ENCODE measurements around the gene SLC25A44. TPM values are rescaled to one million over a fixed set of nuclear protein-coding genes. Genes with fewer than 3 reads are reported as not detected.

The SLC25A44 gene
- total and polyA plus RNA-seq, 2 of the 8 experiments (the other 6 are each of a cell fraction or from before 2014, with no cell fraction given): 23.4 to 32.1 TPM

- no peak overlapping the region for H4K8ac ChIP-seq (ENCODE audit: extremely low read depth, insufficient read depth, low read length)
- no peak overlapping the region for H3K56ac ChIP-seq (replicated peaks; ENCODE audit: insufficient read length, low read depth, low read length)
- no peak overlapping the region for H2AFZ ChIP-seq (ENCODE audit: low read length)
- no peak overlapping the region for H2BK12ac ChIP-seq (ENCODE audit: low read depth, low read length)
- no peak for TF ChIP-seq TAF7 (optimal IDR thresholded peaks at IDR 0.05; ENCODE audit: borderline replicate concordance, low read depth, low read length)
- TF ChIP-seq JUN (IDR thresholded peaks at IDR 0.05; ENCODE audit: low read depth, low read length): no peak
- no peaks in the 10 kb centered on the region for H3K27me3 ChIP-seq (replicated peaks in 1 of 4; ENCODE audit: control insufficient read depth in 3 of 4, extremely low read depth in 1 of 4, insufficient read depth in 3 of 4, low read length in 3 of 4)
- H3K9ac ChIP-seq (replicated peaks in 1 of 4; ENCODE audit: extremely low read depth in 1 of 4, low read depth in 3 of 4, low read length in 3 of 4): no peak overlapping the region
- H2BK5ac ChIP-seq (ENCODE audit: low read depth, low read length): no peak overlapping the region
- H3K4me3 ChIP-seq (ENCODE audit: extremely low read depth in 1 of 4, insufficient read depth in 2 of 4, low read depth in 3 of 4, low read length in 4 of 4): no peak overlapping the region
- peaks cover 0 to 7% of the 10 kb centered on the region in 2 experiments; a peak in 1 of 4 replicates for H3K79me2 ChIP-seq (ENCODE audit: control insufficient read depth in 1 of 2, insufficient read depth in 2 of 2, low read length in 2 of 2)
- no peak overlapping the region for H2BK120ac ChIP-seq (replicated peaks; ENCODE audit: low read depth, low read length)
- no peak for FAIRE-seq
- no peak overlapping the region for H2BK15ac ChIP-seq (ENCODE audit: low read length)
- H3K23ac ChIP-seq (ENCODE audit: insufficient read length): no peak overlapping the region
- peaks cover 3 to 34% (median 7%) of the 10 kb centered on the region in 4 experiments; a peak in 4 of 8 replicates for H3K36me3 ChIP-seq (ENCODE audit: control insufficient read depth in 2 of 4, insufficient read depth in 4 of 4, low read length in 3 of 4)
- no peak overlapping the region for H4K91ac ChIP-seq (replicated peaks; ENCODE audit: insufficient read length, low read length)
- 0 out of 2 replicates have a peak, but pooled peaks cover 3% of the 10 kb centered on the region for H3K23me2 ChIP-seq (ENCODE audit: low read depth, low read length)
- H3K27ac ChIP-seq (ENCODE audit: low read depth, low read length): no peak overlapping the region
- H2AK5ac ChIP-seq (ENCODE audit: low read depth, low read length): no peak overlapping the region
- H2BK20ac ChIP-seq (ENCODE audit: low read length): no peak overlapping the region
- no peaks in the 10 kb centered on the region for H3K9me3 ChIP-seq (ENCODE audit: insufficient read depth in 2 of 2, low read depth in 1 of 2, low read length in 1 of 2)
- WGBS, 2 experiments (ENCODE audit: extremely low coverage in 1 of 2, insufficient coverage in 1 of 2, insufficient read length in 1 of 2, insufficient replicate concordance in 2 of 2, low coverage in 1 of 2, low lambda C conversion rate in 2 of 2, missing lambda C conversion rate in 1 of 2): 90% methylated on average over 3 of the region's 3 CpGs; no CpG with 5 or more reads in 1 of the 2 experiments
- peaks cover 2% of the 10 kb centered on the region; the same call in 1 of the 2 replicates for H3K79me1 ChIP-seq (ENCODE audit: low read depth, low read length)
- H3K4me2 ChIP-seq (ENCODE audit: insufficient read depth in 1 of 2, low read depth in 2 of 2, low read length in 2 of 2): no peak overlapping the region
- ChIA-PET CTCF (ENCODE audit: partially characterized antibody) (interaction anchor here (0.6 to 1.7 kb wide), 5 partner anchors 21 to 103 kb away, joined by 3 to 4 read pairs (median 3); no protein-coding TSS in a partner anchor), POLR2A (ENCODE audit: partially characterized antibody) (interaction anchor here (4.2 to 9.5 kb wide), 2 partner anchors 8 to 10 kb away, joined by 15 to 77 read pairs; partner anchors contain the start of genes PMF1 and SLC25A44)
- H3K4me1 ChIP-seq (replicated peaks in 1 of 4; ENCODE audit: control insufficient read depth in 3 of 4, insufficient read depth in 4 of 4, low read length in 3 of 4): peaks cover 0 to 2% (median 0%) of the 10 kb centered on the region in 4 experiments; a peak in 1 of 7 replicates
- H3K14ac ChIP-seq (ENCODE audit: insufficient read length): no peak overlapping the region
- no peak overlapping the region; the same call in 1 of the 2 replicates for H3K18ac ChIP-seq (ENCODE audit: extremely low read depth, low read length)
- no peak overlapping the region for H3K4ac ChIP-seq (replicated peaks; ENCODE audit: insufficient read length, low read depth, low read length)
- DNase-seq (ENCODE audit: low read depth in 1 of 2, low spot score in 2 of 2): no peak
- no peak overlapping the region for H4K5ac ChIP-seq (ENCODE audit: insufficient read length, low read depth, low read length)
- H4K20me1 ChIP-seq (replicated peaks in 1 of 2; ENCODE audit: control insufficient read depth in 1 of 2, insufficient read depth in 2 of 2, low read length in 2 of 2): peaks cover 0 to 6% of the 10 kb centered on the region in 2 experiments
These were observed 10.8 kb downstream of the SLC25A44 start for GRCh38 chr1:156204686-156205085.
